RKO (cell line): ENCODE data around the gene FAM236D.
"Not testable (repeated sequence)": the region's sequence is repeated elsewhere in the genome, so short reads cannot be mapped to it uniquely, and the experiment has no call there.

ENCODE experiments used
- DNase-seq: peaks from one replicate; pipeline ENCODE4 v3.0.0-alpha.2; 2016; ENCODE audit warnings: low spot score

Gene FAM236D

DNA sequence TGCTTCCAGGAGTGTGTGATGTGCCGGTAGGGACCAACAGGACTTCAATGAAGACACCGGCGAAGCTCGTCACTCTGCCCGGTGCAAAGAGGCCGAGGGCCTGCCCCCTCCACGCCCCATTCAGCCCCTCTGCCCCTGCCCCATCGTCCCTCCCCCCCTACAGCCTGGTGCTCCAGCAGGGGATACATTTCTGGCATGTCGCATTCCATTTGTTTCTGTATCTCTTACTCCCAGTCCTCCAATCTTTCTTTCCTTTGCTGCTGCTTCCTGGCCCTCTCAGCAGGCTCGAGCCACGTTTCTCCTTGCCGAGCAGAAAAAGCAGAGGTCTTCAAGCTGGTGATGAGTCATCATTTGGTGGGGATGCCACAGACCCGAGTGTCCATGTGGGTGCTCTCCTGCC, at the start of gene FAM236D:
TSS of gene FAM236D (minus strand) at position 101 of the 400 bp plus-strand sequence. CDS start at position 1, 100 bp downstream.
- DNase-seq, result not testable (repeated sequence)

DNA sequence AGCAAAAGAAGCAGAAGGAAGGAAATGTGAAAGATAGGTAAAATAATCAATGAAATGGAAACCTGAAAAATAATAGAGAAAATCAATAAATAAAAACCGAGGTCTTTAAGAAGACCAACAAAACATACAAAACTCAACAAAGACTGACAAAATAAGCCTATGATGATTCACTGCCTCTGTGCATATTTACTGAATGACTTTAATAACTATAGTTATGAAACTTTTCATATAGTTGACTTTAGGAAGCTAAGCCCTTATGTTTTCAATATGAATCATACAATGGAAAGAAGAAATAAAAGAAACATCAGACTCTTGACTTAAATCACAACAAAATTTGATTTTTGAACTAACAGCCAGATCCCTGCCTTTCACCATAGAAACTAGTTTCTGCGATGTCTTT, 29.5 kb upstream of the FAM236D start:
- DNase-seq, result not testable (repeated sequence)

DNA sequence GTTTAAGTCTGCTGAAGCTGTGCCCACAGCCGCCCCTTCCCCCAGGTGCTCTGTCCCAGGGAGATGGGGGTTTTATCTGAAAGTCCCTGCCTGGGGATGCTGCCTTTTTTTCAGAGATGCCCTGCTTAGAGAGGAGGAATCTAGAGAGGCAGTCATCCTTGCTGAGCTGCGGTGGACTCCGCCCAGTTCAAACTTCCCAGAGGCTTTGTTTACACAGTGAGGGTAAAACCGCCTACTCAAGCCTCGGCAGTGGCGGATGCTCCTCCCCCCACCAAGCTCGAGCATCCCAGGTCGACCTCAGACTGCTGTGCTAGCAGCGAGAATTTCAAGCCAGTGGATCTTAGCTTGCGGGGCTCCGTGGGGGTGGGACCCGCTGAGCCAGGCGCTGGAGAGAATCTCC, 22.7 kb upstream of the FAM236D start:
- DNase-seq, result not testable (repeated sequence)

DNA sequence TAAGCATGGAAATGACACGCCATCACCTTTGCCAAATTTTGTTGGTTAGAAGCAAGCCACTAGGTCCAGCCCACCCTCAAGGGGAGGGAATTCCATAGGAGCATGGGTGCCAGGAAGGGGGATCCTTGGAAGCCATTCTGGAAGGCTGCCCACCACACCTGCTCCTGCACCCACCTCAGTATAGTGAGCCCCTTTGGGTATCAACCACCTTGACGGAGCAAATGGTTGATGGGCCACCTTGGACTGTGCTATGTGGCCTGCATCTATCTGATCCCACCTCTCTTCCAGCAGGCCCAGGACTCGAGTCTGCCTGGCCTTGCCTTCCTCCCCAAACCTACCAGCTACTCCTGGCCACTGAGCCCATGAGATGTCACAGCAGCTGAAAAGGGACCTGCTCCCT, 17.6 kb downstream of the FAM236D start:
- not testable (repeated sequence) for DNase-seq

DNA sequence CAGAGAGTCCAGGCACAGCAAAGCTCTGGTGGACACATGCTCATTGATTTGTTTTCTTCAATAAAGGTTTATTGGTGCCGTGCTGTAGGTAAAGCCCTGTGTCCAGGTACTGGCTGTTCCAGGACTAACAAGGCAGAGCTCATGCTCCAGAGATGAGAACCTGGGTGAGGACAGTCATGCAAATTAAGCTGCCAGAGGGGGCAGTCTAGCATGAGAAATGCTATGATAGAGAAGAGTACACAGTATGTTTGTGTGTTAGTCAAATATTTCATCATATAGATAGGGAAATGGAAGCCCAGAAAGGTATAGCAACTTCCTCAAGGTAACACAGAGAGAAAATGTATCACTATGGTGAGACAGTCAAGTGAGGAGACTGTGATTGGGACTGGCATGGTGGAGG, 19.9 kb downstream of the FAM236D start:
- DNase-seq, result not testable (repeated sequence)

DNA sequence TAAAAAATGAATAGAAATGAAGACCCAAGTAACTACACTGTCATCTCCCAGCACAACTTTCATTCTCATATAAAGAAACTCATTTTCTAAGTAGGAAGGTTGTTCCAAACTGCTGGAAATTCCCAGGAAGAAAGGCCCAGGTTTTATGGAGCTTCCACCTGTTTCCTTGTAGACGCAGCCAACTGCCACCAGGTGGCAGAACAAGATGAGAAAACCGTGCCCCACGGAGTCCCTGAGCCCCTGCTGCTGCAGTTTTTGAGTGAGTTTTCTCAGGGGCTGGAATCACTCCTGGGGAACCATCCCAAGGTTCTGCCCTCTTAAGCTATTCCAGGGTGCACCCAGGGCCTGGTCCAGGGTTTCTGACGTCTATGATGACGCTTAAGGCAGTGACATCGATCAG, 24.0 kb downstream of the FAM236D start:
- not testable (repeated sequence) for DNase-seq

DNA sequence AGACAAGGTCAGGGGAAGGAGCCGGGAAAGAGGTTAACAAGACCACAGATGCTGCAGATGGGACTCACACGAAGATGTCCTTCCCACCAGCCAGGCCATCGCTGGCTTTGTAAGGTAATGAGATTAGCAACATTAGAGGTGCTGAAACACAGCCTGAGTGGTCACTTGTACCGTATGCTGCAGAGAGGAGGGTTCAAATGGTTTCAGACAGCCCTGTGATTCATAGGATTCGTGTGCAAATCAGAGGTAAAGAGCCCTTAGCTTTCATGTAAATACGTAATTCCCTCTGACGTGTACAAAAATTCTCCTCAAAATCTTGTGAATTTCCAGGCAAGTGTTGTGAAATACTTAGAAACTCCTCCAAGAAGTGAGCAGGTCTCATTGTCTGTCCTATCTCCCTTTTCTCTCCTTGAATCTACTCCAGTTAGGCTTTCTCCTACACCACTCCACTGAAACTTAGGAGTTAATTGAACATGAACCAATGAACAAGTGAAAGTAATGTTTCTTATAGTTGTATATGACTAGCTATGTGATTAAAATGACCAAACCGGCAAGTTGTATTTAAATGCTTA, 24.6 kb downstream of the FAM236D start:
- not testable (repeated sequence) for DNase-seq

DNA sequence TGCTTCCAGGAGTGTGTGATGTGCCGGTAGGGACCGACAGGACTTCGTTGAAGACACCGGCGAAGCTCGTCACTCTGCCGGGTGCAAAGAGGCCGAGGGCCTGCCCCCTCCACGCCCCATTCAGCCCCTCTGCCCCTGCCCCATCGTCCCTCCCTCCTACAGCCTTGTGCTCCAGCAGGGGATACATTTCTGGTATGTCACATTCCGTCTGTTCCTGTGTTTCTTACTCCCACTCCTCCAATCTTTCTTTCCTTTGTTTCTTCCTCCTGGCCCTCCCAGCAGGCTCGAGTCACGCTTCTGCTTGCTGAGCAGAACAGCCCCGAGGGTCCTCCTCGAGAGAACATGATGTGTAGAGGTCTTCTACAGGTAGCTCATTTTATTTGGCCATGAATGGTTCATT, 25.4 kb downstream of the FAM236D start, which contains the start of gene FAM236B:
TSS of gene FAM236B (minus strand) at position 101 of the 400 bp plus-strand sequence. CDS start at position 1, 100 bp downstream.
- DNase-seq, result not testable (repeated sequence)

DNA sequence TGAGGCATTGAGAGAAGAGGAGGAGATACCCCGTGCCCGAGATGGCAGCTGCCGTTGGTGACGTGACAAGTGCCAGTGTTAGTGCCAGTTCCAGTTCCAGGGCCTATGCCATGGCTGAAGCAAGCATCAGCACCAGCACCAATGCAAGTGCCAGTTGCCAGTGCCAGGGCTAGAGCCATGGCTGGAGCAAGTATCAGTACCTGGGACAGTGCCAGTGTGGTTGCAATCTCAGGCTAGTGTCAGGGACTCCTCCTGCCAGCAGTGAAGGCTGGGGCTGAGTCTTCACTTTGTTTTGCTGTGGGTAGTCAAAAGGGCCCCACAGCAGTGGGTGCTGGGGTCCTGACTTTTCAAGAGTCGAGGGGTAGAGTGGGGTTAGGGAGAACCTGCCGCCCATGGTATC, 29.9 kb downstream of the FAM236D start:
- not testable (repeated sequence) for DNase-seq

DNA sequence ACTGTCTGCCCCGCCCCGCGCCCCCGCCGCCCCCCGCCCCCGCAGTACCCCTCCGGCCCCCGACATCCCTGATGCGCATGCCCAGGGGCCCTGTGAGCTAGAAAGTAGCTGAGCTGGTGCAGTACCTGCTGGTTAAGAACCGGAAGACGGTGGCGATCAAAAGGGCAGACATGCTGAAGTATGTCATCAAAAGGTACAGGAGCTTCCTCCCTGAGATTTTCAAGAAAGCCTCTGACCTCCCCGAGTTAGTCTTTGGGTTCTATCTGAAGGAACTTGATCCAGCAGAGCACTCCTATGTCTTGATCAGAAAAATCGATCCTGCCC, 30.6 kb downstream of the FAM236D start:
- not testable (repeated sequence) for DNase-seq

DNA sequence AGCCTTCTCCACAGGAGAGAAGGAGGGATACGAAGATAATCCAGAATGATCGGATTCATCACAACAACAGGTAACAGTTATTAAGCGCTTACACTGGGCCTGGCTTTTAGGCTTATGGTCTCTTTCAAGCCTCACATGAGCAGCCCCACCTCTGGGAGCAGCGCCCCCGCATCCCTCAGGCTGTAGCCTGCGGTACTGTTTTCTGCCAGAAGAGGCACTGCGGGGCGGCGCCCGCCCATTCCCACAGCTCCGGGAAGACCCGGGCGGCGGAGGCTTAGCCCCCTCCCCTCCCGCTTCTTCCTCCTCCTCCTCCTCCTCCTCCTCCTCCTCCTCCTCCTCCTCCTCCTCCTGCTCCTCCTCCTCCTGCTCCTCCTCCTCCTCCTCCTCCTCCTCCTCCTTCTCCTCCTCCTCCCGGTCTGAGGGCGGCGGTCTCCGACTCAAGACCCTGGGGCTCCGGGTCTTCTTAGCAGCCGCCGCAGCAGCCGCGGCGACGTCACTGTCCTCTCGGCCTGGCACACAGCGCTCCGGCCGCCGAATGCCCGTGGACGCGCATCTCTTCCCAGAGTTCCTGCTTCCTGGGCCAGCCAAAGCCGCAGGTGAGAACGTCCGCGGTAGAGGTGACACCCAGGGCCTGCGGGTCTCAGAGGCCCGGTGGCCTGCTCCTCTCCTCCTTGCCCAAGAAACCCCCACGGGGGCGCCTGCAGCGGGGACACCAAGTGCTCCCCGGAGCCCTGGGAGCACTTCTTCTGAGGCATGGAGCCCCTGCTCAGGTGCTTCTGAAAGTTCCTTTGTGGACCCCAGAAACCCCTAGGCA, 31.1 kb downstream of the FAM236D start, which contains the start of gene DMRTC1B:
TSS of gene DMRTC1B (plus strand) at position 238 of the 814 bp plus-strand sequence. CDS start 68,246 bp downstream, outside the sequence.
- DNase-seq, result not testable (repeated sequence)

DNA sequence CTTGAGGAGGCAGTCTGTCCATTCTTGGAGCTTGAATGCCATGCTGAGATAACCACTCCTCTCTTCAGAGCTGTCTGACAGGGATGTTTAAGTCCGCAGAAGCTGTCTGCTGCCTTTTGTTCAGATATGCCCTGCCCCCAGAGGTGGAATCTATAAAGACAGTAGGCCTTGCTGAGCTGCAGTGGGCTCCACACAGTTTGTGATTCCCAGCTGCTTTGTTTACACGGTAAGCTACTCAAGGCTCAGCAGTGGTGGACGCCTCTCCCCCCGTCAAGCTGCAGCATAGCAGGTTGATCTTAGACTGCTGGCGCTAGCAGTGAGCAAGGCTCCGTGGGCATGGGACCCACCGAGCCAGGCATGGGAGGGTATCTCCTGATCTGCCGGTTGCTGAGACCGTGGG, 47.6 kb downstream of the FAM236D start:
- DNase-seq, result not testable (repeated sequence)
